HG03139 (cell line): ENCODE results near the gene NTHL1.
"Not testable (repeated sequence)": the region's sequence is repeated elsewhere in the genome, so short reads cannot be mapped to it uniquely, and the experiment has no call there.

Source experiments
- ATAC-seq: cut with Tn5 transposase; IDR thresholded peaks from one replicate; pipeline ENCODE4 v1.9.1; 2021; ENCODE audit not compliant: unreplicated experiment

The NTHL1 gene

DNA sequence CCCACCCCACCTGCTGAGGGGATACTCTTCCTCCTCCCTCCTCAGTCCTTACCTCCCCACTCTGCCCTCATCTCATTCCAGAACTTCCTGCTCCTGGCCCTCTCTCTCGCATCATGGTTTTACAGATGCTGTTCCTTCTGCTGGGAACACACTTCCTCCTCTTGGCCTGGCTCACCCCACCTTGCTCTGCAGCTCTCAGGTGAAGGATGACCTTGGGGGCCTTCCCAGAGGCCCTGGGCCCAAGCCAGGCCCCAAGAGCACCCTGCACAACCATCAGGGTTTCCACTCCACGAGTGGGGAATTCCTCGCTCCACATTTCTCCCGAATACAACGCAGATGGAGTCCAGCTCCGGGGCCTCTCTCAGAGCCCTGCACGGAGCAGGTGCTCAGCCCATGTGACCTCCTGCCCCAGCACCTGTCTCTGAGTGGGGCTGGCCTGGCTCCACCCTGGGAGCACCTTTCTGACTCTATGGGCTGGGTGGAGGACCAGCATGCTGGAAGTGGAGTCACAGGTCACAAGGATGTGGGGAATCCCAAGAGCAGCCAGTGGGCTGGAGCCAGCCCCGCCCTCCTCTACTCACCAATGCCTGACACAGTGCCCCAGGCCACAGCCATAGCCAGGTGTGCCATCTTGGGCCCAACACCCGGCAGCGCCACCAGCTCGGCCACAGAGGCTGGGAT lies 4.5 kb downstream of the NTHL1 start:
- ATAC-seq, result no peak

DNA sequence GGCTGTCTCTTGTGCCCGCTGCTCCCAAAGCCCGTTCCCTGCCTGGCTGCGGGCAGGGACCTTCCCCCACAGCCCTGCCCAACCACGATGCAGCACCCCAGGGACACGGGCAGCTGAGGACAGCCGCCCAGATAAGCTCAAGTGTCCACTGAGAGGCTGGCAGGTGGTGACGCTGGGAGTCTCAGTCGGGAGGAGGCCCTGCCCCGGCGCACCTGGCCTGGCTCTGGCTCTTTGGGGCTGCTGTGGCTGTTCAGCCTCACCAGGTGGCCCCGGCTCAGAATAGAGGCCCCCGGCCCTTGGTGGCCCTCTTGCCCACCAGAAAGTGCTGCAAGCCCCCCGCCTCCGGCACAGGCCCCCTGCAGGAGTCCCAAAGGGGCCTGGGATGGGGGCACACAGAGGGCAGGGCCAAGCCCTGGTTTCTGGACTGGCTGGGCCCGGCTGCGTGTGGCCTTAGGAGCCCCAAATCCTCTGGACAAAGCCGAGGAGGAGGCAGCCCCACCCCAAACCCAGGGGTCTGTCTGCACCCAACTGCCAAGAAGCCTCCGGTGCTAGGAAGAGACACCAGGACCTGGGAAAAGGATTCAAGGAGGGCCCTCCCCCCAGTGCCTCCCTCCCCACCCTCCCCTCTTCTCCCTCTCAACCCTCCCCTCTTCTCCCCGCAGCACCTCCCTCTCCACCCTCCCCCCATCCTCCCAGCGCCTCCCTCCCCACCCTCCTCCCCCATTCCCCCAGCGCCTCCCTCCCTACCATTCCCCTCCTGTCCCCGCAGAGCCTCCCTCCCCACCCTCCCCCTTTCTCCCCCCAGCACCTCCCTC lies 5.3 kb downstream of the NTHL1 start:
- no peak for ATAC-seq

DNA sequence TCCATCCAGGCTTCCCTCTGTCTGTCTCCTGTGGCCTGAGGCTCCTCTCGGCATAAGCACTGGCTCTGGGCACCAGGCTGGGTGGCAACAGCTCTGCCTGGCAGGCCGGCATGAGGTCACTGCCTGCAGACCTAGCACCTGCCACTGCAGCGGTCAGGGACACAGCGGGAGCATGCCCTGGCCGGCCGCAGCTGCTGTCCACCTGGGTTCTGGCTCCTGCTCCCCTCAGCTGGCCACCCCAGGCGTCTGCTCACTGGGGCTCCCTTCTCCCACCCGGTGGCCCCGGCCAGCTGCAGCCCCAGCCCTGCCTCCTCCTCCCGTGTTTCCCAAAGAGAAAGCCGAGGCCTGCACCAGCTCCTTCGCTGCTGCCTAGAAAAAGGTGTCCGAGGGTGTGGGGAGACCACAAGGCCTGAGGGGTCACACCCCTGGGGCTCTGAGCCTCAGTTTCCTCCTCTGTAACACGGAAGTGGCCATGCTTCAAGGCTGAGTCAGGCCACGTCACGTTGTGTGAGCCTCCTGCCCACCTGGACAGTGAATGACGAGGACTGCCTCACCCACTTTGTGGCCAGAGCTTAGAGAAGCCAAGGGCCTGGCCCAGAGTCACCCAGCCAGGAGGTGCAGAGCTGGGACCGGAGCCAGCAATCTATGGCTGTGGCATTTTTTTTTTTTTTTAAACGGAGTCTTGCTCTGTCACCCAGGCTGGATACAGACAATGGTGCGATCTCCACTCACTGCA lies 6.7 kb downstream of the NTHL1 start:
- no peak for ATAC-seq

DNA sequence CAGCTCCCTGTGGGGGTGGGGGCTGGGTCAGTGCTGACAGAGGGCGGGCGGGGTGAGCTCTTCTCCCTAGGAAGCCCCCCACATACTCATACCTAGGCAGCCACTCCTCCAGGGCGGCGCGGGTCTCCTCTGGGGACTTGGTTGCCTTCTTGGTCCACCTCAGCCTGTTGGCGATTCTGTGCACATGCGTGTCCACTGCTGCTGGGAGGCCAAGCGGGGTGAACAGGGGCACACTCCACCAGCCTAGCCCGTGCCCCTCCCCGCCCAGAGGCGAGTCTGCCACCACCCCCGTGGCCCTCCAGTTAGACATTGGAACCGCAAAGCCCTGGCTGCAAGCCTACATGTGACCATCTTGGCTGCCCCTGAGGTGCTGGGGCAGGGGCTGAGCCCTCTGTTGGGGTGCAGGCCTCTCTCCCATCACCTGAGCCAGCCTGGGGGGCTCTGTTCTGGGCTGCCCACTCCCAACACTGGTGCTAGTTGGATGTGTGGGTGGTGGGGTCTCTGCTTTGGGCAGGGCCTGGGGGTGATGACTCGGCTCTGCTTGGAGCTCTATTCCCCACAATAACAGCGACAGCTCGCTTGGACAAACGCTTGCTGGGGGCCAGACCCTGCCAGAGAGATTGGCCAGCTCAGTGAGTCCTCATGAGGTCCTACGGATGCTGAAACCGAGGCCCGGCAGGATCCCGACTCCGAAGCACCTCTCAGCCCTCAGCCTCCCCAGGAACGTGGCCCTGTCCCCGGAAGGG lies 7.4 kb downstream of the NTHL1 start:
- no peak for ATAC-seq

DNA sequence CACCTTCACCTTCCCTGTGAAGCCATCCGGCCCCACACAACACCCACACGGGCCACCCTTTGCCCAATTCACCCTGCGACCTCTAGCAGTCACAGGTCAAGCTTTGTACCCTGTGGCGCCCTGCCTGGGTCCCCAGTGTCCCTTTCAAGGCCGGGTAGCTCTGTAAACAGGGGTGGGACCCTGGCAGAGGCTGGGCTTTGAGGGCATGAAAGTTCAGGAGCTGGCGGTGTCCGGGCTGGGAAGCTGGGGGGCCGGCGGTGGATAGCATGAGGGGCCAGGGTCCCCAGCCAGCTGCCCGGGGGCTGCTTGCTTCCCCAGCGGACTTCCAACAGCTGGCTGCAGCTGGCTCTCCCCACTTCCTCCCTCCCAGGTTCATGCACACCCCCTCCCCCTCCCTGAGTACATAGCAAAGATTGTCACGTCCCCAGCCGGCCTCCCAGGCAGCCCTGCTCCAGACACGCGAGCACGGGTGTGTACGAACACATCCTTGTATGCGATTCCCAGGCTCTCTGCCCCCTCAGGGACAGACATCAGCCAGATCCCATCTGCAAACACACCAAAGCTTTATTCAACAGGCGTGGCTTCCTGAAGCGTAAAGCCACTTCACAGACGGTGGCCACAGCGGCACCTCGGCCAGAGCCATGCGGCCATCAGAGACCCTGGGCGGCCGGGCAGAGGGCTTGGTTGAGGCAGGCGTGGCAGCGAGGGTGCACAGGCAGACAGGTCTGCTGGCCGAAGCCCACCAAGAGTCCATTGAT lies 8.2 kb downstream of the NTHL1 start:
- ATAC-seq, result no peak

DNA sequence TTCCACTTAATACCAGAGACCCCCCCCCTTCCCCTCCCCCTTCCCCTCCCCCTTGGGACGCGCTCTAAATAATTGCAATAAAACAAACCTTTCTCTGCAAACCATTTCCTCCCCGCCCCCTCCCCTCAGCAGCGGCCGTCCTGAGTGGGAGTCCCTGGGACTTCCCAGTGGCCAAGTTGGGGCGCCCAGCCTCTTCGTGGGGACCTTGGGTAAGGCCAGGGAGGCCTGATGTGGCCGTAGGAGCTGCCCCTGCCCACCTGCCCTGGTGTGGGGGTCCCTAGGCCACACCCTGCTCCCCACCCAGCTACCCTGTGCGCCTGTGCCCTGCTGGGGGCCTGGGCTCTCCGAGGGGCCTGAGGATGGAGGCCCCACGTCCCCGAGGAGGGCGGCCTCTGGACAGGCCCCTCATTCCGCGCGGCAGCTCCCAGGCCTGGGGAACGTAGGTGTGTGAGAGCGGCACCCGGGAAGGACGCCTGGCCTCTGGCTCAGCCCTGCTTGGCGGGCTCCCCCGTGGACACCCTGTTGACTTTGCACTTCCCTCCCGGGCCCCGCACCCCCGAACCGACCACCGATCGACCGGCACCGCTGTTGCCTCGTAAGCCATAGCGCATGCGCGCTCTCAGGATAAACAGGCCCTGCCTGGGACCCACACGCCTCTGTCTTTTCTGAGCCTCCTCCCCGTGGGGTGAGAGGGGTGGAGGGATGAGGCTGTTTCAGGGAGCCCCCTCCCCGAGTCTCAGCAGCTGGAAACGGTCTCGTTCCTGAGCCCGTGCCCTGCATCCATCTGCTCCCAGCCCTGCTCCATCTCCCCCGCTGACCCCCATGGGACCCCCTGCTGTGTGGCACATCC lies 9.0 kb downstream of the NTHL1 start:
- ATAC-seq, result no peak

DNA sequence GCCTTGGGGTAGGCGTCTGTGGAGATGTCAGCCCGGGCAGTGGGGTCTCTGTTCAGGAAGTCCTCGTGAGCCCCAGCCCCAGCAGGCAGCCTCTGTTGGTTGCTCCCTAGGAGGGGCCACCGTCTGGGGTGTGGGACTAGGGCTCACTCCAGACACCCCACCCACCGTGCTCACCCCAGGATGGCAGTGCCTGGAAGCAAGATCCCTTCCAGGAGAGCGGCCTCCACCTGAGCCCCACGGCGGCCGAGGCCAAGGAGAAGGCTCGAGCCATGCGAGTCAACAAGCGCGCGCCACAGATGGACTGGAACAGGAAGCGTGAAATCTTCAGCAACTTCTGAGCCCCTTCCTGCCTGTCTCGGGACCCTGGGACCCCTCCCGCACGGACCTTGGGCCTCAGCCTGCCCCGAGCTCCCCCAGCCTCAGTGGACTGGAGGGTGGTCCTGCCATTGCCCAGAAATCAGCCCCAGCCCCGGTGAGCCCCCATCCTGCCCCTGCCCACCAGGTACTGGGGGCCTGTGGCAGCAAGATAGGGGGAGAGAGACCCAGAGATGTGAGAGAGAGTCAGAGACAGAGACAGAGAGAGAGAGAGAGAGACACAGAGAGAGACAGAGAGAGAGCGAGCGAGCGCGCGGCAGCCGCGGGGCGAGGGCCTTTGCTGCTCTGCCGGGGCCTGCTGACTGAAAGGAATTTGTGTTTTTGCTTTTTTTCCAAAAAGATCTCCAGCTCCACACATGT lies 9.8 kb downstream of the NTHL1 start:
- no peak for ATAC-seq

DNA sequence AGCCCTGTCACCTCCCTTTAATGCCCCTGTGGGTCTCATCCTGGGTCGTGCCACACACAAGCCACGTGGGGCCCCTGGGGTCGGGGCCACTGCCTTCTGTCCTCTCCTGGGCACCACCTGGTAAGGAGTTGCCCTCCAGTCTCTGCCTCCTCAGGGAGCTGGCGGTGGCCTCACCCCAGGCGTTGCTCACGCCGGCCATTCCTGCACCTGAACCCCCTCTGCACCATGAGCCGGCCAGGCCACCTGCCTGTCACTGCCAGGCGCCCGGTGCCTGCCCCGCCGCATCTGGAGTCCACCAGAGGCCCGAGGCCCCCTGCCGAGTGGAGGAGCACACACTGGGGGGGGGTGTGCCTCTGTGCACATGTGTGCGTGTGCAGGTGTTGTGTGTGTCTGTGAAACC lies 10.5 kb downstream of the NTHL1 start:
- no peak for ATAC-seq

DNA sequence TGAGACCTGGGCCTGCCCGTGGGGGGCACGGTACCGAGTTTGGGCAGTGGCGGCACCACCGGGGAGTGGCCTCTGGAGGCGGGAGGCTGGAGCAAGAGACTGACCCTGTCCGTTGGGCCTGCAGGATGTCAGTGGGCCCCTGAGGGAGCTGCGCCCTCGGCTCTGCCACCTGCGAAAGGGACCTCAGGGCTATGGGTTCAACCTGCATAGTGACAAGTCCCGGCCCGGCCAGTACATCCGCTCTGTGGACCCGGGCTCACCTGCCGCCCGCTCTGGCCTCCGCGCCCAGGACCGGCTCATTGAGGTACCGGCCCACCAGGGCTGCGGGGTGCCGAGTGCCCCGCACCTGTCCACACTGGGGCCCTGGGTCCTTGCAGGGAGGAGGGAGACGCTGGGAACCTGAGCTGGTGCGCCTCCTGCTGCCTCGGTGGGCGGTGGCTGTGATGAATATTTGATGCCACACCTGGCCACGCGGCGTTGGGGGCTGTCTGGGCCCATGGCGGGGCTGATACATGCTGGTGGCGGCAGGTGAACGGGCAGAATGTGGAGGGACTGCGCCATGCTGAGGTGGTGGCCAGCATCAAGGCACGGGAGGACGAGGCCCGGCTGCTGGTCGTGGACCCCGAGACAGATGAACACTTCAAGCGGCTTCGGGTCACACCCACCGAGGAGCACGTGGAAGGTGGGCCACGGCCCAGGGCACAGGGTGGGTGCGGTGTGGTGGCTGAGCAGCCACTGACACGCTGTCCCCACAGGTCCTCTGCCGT lies 11.3 kb downstream of the NTHL1 start:
- no peak for ATAC-seq

DNA sequence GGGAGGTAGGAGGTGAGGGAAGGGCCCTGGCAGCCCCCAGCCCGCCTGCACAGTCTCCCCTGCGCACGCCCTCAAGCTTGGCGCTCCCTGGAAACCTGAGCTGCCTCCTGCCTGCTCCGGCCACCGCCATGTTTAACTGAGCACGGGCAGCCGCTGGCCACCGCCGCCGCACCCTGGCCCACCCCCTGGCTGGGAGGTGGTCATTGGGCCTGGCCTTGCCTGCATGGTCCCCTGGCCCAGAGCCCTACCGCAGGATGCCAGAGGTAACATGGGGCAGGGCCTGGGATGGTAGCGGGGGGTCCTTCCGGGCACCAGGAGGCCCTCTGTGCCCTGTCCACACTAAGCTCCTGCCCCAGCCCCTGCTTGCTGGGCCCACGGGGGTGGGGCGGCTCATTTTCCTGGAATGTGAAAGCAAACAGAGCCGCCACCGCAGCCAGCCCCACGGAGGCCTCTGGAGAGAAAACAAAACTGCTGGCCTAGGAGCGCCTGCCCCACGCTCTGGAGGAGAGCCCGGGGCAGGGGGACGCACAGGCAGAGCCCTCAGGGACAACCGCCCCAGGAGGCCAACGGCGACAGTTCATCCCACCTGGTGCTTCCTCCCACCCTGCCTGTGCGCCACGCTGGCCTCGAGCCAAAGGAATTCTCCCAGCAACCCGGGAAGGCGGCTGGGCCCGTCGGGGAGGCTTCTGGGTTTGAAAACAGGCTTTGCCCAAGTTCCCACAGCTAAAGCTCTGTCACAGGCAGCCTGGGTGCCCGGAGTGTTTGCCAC lies 12.0 kb downstream of the NTHL1 start:
- no peak for ATAC-seq

DNA sequence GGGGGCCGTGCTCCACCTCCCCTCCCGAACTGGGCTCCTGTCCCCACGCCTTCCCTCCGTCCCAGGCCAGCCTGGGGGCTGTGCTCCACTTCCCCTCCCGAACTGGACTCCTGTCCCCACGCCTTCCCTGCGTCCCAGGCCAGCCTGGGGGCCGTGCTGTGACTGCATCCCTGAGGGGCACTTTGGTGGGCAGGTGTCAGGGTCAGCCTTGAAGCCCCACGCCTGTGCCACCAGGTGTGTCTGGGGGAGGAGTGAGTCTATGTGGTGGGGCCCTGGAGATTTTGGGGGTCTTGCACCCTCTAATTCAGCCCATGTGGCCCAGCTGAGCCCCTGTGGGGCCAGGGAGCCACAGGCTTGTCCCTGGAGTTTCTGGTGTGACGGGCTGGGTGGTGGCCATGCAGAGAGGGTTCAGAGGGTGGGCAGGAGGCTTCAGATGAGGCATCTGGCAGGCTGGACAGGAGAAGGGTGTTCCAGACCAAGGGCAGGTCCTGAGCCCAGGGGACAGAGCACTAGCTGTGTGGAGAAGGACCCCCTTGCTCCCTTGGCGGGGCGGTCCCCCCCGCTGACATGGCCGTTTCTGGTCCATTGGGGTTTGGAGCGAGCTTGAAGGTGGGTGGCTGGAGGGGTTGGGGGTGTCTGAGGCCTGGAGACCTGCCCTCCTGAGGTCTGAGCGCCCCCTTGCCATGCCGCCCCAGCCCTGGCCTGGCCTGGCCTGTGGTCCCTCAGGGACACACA lies 12.8 kb downstream of the NTHL1 start:
- no peak for ATAC-seq

DNA sequence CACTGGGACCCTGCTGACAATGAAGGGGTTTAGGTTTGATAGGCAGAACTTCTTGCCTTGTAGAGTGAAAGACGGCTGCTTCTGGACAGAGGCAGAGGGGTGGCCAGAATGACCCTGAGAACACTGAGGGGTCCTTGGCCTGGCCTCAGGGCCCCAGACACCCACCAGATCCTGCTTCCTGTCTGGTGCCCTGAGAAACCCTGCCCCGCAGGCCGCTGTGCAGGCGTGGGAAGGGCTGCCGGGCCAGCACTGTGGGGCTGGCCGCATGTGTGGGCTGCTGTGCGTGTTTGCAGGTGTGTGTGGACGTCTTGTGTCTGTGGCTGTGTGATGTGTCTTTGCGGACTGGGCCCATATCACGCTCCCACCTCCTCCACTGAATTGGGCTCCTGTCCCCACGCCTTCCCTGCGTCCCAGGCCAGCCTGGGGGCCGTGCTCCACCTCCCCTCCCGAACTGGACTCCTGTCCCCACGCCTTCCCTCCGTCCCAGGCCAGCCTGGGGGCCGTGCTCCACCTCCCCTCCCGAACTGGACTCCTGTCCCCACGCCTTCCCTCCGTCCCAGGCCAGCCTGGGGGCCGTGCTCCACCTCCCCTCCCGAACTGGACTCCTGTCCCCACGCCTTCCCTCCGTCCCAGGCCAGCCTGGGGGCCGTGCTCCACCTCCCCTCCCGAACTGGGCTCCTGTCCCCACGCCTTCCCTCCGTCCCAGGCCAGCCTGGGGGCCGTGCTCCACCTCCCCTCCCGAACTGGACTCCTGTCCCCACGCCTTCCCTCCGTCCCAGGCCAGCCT lies 13.5 kb downstream of the NTHL1 start:
- not testable (repeated sequence) for ATAC-seq

DNA sequence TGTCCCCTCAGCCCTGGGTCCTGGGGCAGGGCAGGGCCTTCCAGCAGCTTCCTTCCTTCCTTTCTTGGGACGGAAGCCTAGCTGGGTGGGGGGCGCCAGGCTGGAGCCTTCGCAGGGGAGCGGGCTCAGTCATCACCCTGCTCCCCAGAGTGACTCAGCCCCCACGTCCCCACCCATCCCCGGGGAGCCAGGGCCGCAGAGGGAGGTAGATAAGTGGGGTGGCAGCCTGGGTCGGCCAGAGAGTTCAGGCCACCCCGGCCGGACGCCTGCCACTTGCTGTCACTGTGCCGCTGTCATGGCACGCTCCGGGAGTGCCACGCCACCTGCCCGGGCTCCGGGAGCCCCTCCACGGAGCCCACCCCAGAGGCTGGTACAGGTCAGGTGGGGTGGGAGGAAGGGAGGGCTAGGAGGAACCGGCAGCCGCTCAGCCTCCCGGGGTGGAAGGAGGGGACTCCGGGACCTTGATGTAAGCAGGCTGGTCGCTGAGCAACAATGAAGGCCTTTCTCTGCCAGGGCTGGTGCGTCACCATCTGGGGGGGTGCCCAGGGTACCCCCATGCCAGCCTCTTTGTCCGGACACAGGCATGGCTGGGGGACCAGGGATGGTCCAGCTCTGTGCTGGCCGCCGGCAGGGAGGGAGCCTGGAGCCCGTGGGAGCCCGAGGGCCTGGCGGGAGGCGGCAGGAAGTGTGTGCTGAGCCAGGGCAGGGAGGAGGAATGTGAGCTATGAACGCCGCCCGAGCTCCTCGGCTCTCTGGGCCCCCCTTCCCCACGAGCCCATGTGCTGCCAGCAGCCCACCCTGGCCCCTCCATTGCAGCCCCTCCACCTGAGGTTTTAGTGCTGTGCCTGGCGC lies 14.4 kb downstream of the NTHL1 start:
- ATAC-seq, result no peak

DNA sequence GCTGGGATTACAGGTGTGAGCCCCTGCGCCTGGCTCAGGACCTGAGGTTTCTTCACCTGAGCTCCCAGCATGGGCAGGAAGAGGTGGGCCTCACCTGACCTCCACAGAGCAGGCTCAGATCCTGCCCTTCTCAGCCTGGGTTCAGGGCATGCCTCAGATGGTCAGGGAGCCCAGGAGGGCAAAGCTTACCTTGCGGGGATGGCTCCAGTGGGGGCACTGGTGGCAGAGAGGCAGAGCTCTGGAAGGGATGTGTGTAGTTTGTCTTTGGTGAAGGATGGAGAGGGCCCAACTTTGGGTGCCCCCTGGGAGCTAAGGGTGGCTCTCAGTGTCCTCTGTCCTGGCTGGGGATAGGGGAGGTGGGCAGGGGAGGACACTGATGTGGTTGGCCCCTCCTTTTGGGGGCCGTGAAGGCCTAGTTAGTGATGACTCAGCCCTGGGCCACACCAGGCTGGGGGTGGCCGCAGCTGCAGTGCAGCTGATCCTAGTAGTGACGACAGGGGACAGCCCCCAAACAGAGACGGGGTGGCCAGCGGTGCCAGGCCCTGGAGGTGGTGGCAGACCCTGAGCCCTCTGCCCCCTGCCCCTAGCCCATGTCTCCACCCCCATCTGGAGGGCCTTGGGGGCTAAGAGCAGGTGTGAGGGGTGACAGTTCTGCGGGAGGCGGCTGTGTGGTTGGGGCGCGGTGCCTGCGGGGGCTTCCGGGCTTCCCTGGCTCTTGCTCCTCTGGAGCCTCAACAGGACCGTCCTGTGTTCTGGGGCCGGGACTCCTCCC lies 15.2 kb downstream of the NTHL1 start:
- ATAC-seq, result no peak
